Urinary bladder (tissue), 4 donors: ENCODE results near the gene RASAL1. TPM values are rescaled to one million over a fixed set of nuclear protein-coding genes. Genes with fewer than 3 reads are reported as not detected.

Experiments used
- DNase-seq: peaks from one replicate; pipeline ENCODE4 v3.0.0-alpha.2; 2015; ENCODE audit errors: extremely low spot score
- H3K27ac ChIP-seq: one replicate; pipeline ENCODE4 v1.5.1; 2013; ENCODE audit warnings: low read depth, mild to moderate bottlenecking, moderate library complexity
- H3K36me3 ChIP-seq: one replicate; pipeline ENCODE4 v1.6.1; 2013; ENCODE audit warnings: mild to moderate bottlenecking, moderate library complexity; ENCODE audit not compliant: insufficient read depth
- H3K4me1 ChIP-seq: one replicate; pipeline ENCODE4 v1.6.1; 2013; ENCODE audit warnings: mild to moderate bottlenecking, moderate library complexity; ENCODE audit not compliant: insufficient read depth
- H3K4me3 ChIP-seq: one replicate; pipeline ENCODE4 v1.5.1; 2013; ENCODE audit warnings: low read depth, low read length
- WGBS: extraction: QIAGEN DNeasy Blood & Tissue Kit; methylation state at CpG from one replicate; pipeline ENCODE4 v1.1.7; 2013; 5-methylcytosine and 5-hydroxymethylcytosine counted together
- polyA plus RNA-seq: library from polyadenylated mRNA; stranded (reverse); fragments of 200-250 nt; gene quantifications from one replicate; pipeline ENCODE4 v1.2.3, GENCODE V29; 2013
- total RNA-seq: library from RNA; depleted of rRNA; stranded (reverse); fragments of >200 nt; gene quantifications from one replicate; pipeline ENCODE4 v1.2.3, GENCODE V29; 2014
- donor health status: healthy with polysubstance abuse.
- donor health status: healthy.

Gene RASAL1
- total and polyA plus RNA-seq, 2 donors, result 0.04 to 0.11 TPM

GRCh38 chr12:113155060-113155459 is 19.5 kb upstream of the RASAL1 start:
- Histone ChIP-seq H3K27ac (no peak overlapping the region), H3K4me1 (peaks cover 2% of the 10 kb centered on the region), H3K4me3 (no peak overlapping the region), H3K36me3 (peaks cover 2% of the 10 kb centered on the region)
- 65% methylated on average over 12 of the region's 12 CpGs for WGBS
- DNase-seq, result no peak

GRCh38 chr12:113154351-113154973 is 18.9 kb upstream of the RASAL1 start:
- Histone ChIP-seq H3K27ac (no peak overlapping the region), H3K4me3 (no peak overlapping the region), H3K4me1 (peaks cover 2% of the 10 kb centered on the region), H3K36me3 (peaks cover under 1% of the 10 kb centered on the region)
- no peak for DNase-seq
- WGBS, result 4% methylated on average over 51 of the region's 51 CpGs

- Histone ChIP-seq H3K36me3 (no peaks in the 10 kb centered on the region), H3K27ac (no peak overlapping the region), H3K4me1 (peaks cover 2% of the 10 kb centered on the region), H3K4me3 (peak overlapping the region; percentile 19)
- 8% methylated on average over 70 of the region's 70 CpGs for WGBS
- no peak for DNase-seq
Observed at GRCh38 chr12:113152835-113153814, 17.6 kb upstream of the RASAL1 start.

- DNase-seq, result no peak
- H3K4me1 ChIP-seq, result peaks cover 2% of the 10 kb centered on the region
- no peaks in the 10 kb centered on the region for H3K36me3 ChIP-seq
- peak overlapping the region; percentile 19 for H3K4me3 ChIP-seq
- WGBS, result 26% methylated on average over 9 of the region's 9 CpGs
- no peak overlapping the region for H3K27ac ChIP-seq
Observed at GRCh38 chr12:113152196-113152834, 16.8 kb upstream of the RASAL1 start.

GRCh38 chr12:113151655-113152054 is 16.1 kb upstream of the RASAL1 start:
- no peaks in the 10 kb centered on the region for H3K36me3 ChIP-seq
- WGBS, result 88% methylated on average over 3 of the region's 3 CpGs
- H3K4me3 ChIP-seq, result no peak overlapping the region
- DNase-seq, result no peak
- no peak overlapping the region for H3K27ac ChIP-seq
- H3K4me1 ChIP-seq, result peaks cover 2% of the 10 kb centered on the region

- WGBS, result 24% methylated on average over 22 of the region's 22 CpGs
- peaks cover 2% of the 10 kb centered on the region for H3K4me1 ChIP-seq
- DNase-seq, result peak; percentile 43
- H3K4me3 ChIP-seq, result no peak within 1 kb of the TSS
- H3K36me3 ChIP-seq, result no peaks in the 10 kb centered on the region
- H3K27ac ChIP-seq, result no peak within 1 kb of the TSS
Observed at GRCh38 chr12:113149361-113150150, 14.0 kb upstream of the RASAL1 start, which contains the start of gene CFAP73. Gene CFAP73 (plus strand): TSS chr12:113149724. CDS start chr12:113149858, 134 bp downstream.

GRCh38 chr12:113146999-113147398 is 11.4 kb upstream of the RASAL1 start:
- Histone ChIP-seq H3K4me1 (no peaks in the 10 kb centered on the region), H3K27ac (no peak overlapping the region), H3K36me3 (no peaks in the 10 kb centered on the region), H3K4me3 (no peak overlapping the region)
- WGBS, result 63% methylated on average over 2 of the region's 2 CpGs
- no peak for DNase-seq

GRCh38 chr12:113145720-113146551 is 10.4 kb upstream of the RASAL1 start:
- Histone ChIP-seq H3K27ac (no peak overlapping the region), H3K4me1 (no peaks in the 10 kb centered on the region), H3K36me3 (no peaks in the 10 kb centered on the region), H3K4me3 (no peak overlapping the region)
- no peak for DNase-seq
- 73% methylated on average over 12 of the region's 12 CpGs for WGBS

GRCh38 chr12:113144806-113145205 is 9.2 kb upstream of the RASAL1 start:
- H3K27ac ChIP-seq, result no peak overlapping the region
- WGBS, result 77% methylated on average over 5 of the region's 5 CpGs

GRCh38 chr12:113143959-113144358 is 8.4 kb upstream of the RASAL1 start:
- Histone ChIP-seq H3K4me1 (no peaks in the 10 kb centered on the region), H3K36me3 (no peaks in the 10 kb centered on the region), H3K4me3 (no peak overlapping the region), H3K27ac (no peak overlapping the region)
- DNase-seq, result no peak
- 89% methylated on average over 8 of the region's 8 CpGs for WGBS

More at GRCh38 chr12:113144806-113145205, 9.2 kb upstream of the RASAL1 start:
- no peaks in the 10 kb centered on the region for H3K4me1 ChIP-seq
- no peaks in the 10 kb centered on the region for H3K36me3 ChIP-seq
- no peak overlapping the region for H3K4me3 ChIP-seq
- no peak for DNase-seq

- H3K4me1 ChIP-seq, result no peaks in the 10 kb centered on the region
- WGBS, result 73% methylated on average over 5 of the region's 5 CpGs
- no peak for DNase-seq
- H3K36me3 ChIP-seq, result no peaks in the 10 kb centered on the region
- no peak overlapping the region for H3K4me3 ChIP-seq
- no peak overlapping the region for H3K27ac ChIP-seq
Observed at GRCh38 chr12:113142886-113143332, 7.3 kb upstream of the RASAL1 start.

GRCh38 chr12:113142173-113142885 is 6.8 kb upstream of the RASAL1 start:
- 63% methylated on average over 17 of the region's 17 CpGs for WGBS
- H3K4me3 ChIP-seq, result no peak overlapping the region
- no peaks in the 10 kb centered on the region for H3K36me3 ChIP-seq
- no peak for DNase-seq
- no peak overlapping the region for H3K27ac ChIP-seq
- no peaks in the 10 kb centered on the region for H3K4me1 ChIP-seq
